Measurements from ENCODE around the gene EPHA10.
A peak's percentile ranks its signal among the peaks of the same experiment; 100 is the strongest.
"Not testable (repeated sequence)": the region's sequence is repeated elsewhere in the genome, so short reads cannot be mapped to it uniquely, and the experiment has no call there.

Gene EPHA10

DNA sequence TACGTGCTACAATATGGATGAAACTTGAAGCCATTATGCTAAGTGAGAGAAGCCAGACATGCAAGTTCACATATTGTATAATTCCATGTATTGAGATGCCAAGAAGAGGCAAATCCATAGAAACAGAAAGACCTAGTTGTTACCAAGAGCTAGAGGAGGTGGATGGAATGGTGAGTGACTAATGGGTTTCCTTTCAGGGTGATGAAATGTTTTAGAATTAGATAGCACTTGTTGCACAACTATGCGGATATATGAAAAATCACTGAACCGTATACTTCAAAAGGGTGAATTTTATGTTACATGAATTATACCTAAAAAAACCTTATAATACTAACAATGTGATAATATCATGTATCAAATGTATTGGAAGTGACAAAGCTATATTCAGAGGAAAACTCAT, 18.1 kb downstream of the EPHA10 start:
- no peak for DNase-seq (ENCODE audit: low read depth)
- TF ChIP-seq, protein P1, sequence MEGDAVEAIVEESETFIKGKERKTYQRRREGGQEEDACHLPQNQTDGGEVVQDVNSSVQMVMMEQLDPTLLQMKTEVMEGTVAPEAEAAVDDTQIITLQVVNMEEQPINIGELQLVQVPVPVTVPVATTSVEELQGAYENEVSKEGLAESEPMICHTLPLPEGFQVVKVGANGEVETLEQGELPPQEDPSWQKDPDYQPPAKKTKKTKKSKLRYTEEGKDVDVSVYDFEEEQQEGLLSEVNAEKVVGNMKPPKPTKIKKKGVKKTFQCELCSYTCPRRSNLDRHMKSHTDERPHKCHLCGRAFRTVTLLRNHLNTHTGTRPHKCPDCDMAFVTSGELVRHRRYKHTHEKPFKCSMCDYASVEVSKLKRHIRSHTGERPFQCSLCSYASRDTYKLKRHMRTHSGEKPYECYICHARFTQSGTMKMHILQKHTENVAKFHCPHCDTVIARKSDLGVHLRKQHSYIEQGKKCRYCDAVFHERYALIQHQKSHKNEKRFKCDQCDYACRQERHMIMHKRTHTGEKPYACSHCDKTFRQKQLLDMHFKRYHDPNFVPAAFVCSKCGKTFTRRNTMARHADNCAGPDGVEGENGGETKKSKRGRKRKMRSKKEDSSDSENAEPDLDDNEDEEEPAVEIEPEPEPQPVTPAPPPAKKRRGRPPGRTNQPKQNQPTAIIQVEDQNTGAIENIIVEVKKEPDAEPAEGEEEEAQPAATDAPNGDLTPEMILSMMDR (conservative IDR thresholded peaks at IDR 0.05; ENCODE audit: low read depth, low read length): no peak
- no peak overlapping the region for H3K4me3 ChIP-seq (ENCODE audit: low read depth, low read length)

DNA sequence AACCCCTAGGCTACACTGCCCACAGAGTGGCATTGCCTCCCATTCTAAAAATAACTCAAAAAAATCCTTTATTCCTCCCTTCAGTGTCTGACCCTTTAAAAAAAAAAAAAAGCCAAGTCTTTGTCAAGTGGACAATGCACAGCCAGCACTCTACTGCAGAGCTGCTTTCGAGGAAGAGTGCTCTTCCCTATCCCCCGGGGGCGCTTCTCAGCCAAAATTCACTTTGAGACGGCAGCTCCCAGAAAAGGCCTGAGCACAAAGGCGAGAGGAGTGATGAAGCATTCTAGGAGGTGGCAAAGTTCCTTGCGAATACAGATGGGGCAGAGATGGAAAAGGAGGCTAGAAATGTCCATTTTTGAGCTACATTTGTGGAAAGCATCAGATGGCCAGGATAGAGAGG, 23.3 kb downstream of the EPHA10 start:
- no peak overlapping the region for H3K4me3 ChIP-seq (ENCODE audit: low read depth, low read length)
- DNase-seq (ENCODE audit: low read depth): no peak
- TF ChIP-seq, protein P1 (conservative IDR thresholded peaks at IDR 0.05; ENCODE audit: low read depth, low read length): no peak

DNA sequence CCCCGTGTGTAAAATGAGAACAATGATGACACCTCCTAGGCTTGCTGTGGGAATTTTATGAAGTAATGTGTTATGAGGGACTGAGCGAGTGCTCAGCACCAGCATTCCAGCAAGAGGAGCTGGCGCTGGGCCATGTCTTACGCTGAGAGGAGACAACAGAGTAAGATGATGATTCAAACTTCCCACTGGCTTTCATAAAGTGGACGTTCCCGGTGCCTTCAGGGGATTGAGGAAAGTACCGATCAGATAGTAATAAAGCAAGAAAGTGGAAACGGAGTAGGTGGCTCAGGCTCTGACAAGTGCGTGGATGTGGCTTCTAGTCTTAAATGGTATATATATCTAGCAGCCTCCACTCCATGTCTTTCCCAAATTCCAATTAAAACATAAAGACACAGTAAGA, 23.8 kb downstream of the EPHA10 start:
- DNase-seq (ENCODE audit: low read depth): peak; percentile 75
- TF ChIP-seq, protein P1 (conservative IDR thresholded peaks at IDR 0.05; ENCODE audit: low read depth, low read length): no peak
- no peak overlapping the region for H3K4me3 ChIP-seq (ENCODE audit: low read depth, low read length)

DNA sequence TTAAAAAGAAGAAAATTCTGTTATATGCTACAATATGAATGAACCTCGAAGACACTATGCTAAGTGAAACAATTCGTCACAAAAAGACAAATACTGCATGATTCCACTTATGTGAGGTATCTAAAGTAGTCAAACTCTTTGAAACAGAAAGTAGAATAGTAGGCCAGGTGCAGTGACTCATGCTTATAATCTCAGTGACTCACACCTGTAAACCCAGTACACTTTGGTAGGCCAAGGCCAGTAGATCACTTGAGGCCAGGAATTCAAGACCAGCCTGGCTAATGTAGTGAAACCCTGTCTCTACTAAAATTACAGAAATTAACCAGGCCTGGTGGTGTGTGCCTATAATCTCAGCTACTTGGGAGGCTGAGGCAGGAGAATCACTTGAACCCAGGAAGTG, 25.7 kb downstream of the EPHA10 start:
- no peak for DNase-seq (ENCODE audit: low read depth)
- TF ChIP-seq, protein P1 (conservative IDR thresholded peaks at IDR 0.05; ENCODE audit: low read depth, low read length): no peak

DNA sequence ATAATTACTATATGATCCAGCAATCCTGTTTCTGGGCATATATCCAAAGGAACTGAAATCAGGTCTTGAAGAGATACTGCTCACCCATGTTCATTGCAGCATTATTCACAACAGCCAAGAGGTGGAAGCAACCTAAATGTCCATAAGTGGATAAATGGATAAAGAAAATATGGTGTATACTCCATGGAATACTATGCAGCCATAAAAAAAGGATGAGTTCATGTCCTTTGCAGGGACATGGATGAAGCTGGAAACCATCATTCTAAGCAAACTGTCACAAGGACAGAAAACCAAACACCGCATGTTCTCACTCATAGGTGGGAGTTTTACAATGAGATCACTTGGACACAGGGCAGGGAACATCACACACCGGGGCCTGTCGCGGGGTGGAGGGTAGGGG, 26.3 kb downstream of the EPHA10 start:
- not testable (repeated sequence) for H3K4me3 ChIP-seq (ENCODE audit: low read depth, low read length); DNase-seq (ENCODE audit: low read depth)

More for the DNA sequence above, 25.7 kb downstream of the EPHA10 start:
- no peak overlapping the region for H3K4me3 ChIP-seq (ENCODE audit: low read depth, low read length)

DNA sequence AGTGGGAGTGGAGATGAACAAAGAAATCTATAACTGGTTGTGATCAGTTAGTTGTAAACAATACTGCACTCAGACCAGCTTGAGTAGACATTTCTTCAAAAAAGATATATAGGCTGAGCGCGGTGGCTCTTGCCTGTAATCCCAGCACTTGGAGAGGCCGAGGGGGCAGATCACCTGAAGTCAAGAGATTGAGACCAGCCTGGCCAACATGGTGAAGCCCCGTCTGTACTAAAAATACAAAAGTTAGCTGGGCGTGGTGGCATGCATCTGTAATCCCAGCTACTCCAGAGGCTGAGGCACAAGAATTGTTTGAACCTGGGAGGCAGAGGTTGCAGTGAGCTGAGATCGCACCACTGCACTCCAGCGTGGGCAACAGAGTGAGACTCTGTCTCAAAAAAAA, 26.9 kb downstream of the EPHA10 start:
- not testable (repeated sequence) for DNase-seq (ENCODE audit: low read depth)

DNA sequence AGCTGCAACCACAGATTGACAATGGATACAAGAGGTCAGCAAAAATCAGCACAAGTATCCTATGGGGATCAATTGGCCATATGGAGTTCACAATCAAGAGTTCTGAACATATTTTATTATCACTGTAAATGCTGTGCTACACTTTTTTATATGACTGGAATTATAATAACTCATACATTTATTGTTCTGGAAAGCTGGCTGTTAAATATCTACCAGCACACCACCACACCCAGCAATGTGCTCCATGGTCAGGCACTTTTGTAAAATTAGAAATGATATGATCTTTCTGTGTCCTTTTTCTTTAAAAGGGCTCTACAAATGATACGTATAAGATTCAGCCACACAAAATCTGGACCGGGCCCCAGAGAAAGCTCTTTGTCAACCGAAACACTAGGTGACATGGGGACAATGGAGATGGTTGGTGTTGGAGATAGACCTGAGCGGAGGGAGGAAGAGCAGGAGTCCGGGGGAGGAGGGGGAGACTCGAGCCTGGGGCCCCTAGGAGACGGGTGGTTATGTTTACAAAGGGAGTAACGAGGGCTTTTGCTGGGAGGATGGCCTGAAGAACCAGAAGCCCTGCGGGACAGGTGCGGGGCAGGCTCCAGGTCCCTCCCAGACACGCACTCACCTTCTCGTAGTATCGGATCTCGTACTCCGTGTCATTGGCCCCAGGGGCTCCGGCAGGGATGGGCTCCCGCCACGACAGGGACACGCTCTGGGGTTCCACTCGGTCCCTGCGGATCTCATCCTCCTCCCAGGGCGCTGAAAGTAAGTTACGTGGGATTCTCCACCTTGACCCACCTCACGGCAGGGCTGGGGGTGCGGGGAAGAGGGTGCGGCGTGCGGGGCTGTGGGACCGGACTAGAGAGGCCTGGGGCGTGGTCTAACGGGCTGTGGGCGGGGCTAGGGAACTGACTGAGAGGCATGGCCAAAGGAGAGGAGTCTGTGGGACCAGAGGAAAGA, 30.0 kb downstream of the EPHA10 start:
- DNase-seq (ENCODE audit: low read depth): no peak
- TF ChIP-seq, protein P1 (conservative IDR thresholded peaks at IDR 0.05; ENCODE audit: low read depth, low read length): no peak
- H3K4me3 ChIP-seq (ENCODE audit: low read depth, low read length): no peak overlapping the region

More for the DNA sequence above, 26.9 kb downstream of the EPHA10 start:
- H3K4me3 ChIP-seq (ENCODE audit: low read depth, low read length): not testable (repeated sequence)

Measured in choroid plexus epithelial cell (primary cell).